ENCODE data around the gene CABLES2. TPM values are rescaled to one million over a fixed set of nuclear protein-coding genes. Genes with fewer than 3 reads are reported as not detected.

Gene CABLES2
- total RNA-seq, 1 donor from 2014 or later: 1.0 TPM

DNA sequence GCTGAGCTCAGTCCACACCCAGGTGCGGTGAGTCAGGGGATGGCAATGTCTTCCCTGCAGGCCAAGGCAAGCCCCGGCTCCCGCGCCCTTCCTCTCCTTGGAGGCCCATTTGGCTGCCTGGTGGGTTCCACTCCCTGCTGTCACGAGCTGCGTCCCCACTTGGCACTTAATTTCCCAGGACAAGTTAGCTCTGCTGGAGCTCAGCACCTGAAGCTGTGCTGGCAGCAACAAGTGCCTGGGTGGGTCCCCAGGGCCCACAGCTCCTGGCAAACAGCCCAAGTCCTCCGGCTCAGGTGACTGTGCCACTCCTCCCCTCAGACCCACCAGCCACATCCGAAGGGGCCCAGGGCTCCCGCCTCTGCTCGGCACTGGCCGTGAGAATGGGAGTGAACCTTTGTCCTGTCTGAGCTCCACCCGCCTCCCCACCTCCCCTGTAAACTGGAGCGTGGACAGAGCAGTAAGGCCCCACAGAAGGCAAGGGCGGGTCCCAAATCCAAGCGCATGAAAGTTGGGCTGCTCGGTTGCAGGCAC lies 56.9 kb downstream of the CABLES2 start:
- H3K4me1 ChIP-seq (ENCODE audit: control insufficient read depth in 3 of 3, insufficient read depth in 3 of 3, low read length in 3 of 3): peaks cover 30 to 47% (median 47%) of the 10 kb centered on the region in 3 donors
- no peak overlapping the region for H3K27ac ChIP-seq (ENCODE audit: low read depth, low read length)
- H3K27me3 ChIP-seq (ENCODE audit: control insufficient read depth in 3 of 3, insufficient read depth in 3 of 3, low read length in 3 of 3): no peaks in the 10 kb centered on the region
- no peaks in the 10 kb centered on the region for H3K9me3 ChIP-seq (ENCODE audit: control insufficient read depth in 3 of 3, low read length in 3 of 3)
- no peak overlapping the region for H3K9ac ChIP-seq (ENCODE audit: low read depth in 1 of 3, low read length in 3 of 3)
- peaks cover 0 to 7% (median 5%) of the 10 kb centered on the region in 3 donors for H3K36me3 ChIP-seq (ENCODE audit: control insufficient read depth in 3 of 3, insufficient read depth in 3 of 3, low read length in 3 of 3)
- no peak overlapping the region for H3K4me3 ChIP-seq (ENCODE audit: low read length in 3 of 3)

DNA sequence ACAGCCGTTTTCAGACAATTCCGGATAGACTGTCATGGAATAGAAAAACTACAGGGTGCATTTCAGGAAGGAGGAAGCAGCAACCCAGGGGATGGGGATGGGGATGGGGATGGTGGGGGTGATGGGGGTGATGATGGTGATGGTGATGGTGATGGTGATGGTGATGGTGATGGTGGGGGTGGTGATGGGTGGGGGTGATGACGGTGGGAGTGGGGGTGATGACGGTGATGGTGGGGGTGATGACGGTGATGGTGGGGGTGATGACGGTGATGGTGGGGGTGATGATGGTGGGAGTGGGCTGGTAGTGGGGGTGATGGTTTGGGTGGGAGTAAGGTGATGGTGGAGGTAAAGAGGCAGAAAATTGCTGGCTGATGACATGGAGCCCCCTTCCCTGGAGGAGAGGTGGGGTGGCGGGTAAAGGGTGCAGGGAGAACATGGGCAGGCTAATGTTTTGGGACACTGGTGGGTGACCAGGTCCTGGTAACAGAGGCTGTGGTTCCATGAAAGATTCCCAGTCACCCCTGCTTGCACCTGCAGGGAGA lies 57.5 kb downstream of the CABLES2 start:
- Histone ChIP-seq H3K4me1 (ENCODE audit: control insufficient read depth in 3 of 3, insufficient read depth in 3 of 3, low read length in 3 of 3) (peaks cover 25 to 42% (median 41%) of the 10 kb centered on the region in 3 donors), H3K9ac (ENCODE audit: low read depth in 1 of 3, low read length in 3 of 3) (no peak overlapping the region), H3K9me3 (ENCODE audit: control insufficient read depth in 3 of 3, low read length in 3 of 3) (no peaks in the 10 kb centered on the region), H3K27me3 (ENCODE audit: control insufficient read depth in 3 of 3, insufficient read depth in 3 of 3, low read length in 3 of 3) (no peaks in the 10 kb centered on the region), H3K4me3 (ENCODE audit: low read length in 3 of 3) (no peak overlapping the region), H3K27ac (ENCODE audit: low read depth, low read length) (no peak overlapping the region), H3K36me3 (ENCODE audit: control insufficient read depth in 3 of 3, insufficient read depth in 3 of 3, low read length in 3 of 3) (peaks cover 0 to 7% (median 5%) of the 10 kb centered on the region in 3 donors)

DNA sequence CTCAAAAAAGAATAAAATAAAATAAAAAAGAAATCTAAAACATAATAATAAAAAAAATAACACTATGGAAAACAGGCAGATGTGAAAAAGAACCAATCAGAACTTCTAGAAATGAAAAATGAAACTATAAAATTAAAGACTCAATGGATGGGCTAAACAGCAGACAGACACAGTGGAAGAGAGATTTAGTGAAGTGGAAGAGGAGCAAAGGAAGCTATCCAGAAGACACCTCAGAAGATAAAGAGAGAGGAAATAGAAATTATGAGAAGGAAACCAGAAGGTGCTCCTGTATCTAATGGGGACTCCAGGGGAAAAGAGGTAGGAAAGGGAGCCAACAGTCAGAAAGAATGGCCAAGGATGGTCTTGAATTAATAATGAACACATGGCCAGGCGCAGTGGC lies 58.5 kb downstream of the CABLES2 start:
- no peaks in the 10 kb centered on the region for H3K9me3 ChIP-seq (ENCODE audit: control insufficient read depth in 3 of 3, low read length in 3 of 3)
- peaks cover 0 to 7% (median 5%) of the 10 kb centered on the region in 3 donors for H3K36me3 ChIP-seq (ENCODE audit: control insufficient read depth in 3 of 3, insufficient read depth in 3 of 3, low read length in 3 of 3)
- H3K9ac ChIP-seq (ENCODE audit: low read depth in 1 of 3, low read length in 3 of 3): no peak overlapping the region
- no peaks in the 10 kb centered on the region for H3K27me3 ChIP-seq (ENCODE audit: control insufficient read depth in 3 of 3, insufficient read depth in 3 of 3, low read length in 3 of 3)
- H3K4me1 ChIP-seq (ENCODE audit: control insufficient read depth in 3 of 3, insufficient read depth in 3 of 3, low read length in 3 of 3): peaks cover 21 to 34% (median 34%) of the 10 kb centered on the region in 3 donors
- H3K4me3 ChIP-seq (ENCODE audit: low read length in 3 of 3): no peak overlapping the region
- H3K27ac ChIP-seq (ENCODE audit: low read depth, low read length): no peak overlapping the region

DNA sequence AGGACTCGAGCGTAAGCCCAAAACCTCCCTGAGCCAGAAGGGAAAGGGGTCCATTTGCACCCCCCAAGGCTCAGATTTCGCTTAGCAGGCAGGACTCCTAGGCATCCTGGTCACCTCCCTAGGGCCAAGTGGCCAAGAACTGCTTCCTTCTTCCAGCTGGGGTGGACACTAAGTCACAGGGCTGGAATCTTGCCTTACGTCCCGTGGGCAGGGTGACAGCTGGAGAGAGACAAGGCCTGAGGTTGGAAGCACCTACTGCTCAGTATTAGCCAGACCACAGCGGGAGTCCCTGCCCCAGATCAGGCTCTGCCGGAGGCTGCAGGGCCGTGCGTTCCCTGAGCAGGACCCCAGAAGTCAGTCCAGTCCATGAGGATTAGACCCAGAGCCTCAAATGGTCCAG lies 59.6 kb downstream of the CABLES2 start:
- Histone ChIP-seq H3K9ac (ENCODE audit: low read depth in 1 of 3, low read length in 3 of 3) (peak overlapping the region in 1 of 3 donors; percentile 23), H3K4me1 (ENCODE audit: control insufficient read depth in 3 of 3, insufficient read depth in 3 of 3, low read length in 3 of 3) (peaks cover 10 to 24% (median 23%) of the 10 kb centered on the region in 3 donors), H3K4me3 (ENCODE audit: low read length in 3 of 3) (no peak overlapping the region), H3K27ac (ENCODE audit: low read depth, low read length) (peak overlapping the region; percentile 6), H3K27me3 (ENCODE audit: control insufficient read depth in 3 of 3, insufficient read depth in 3 of 3, low read length in 3 of 3) (no peaks in the 10 kb centered on the region), H3K36me3 (ENCODE audit: control insufficient read depth in 3 of 3, insufficient read depth in 3 of 3, low read length in 3 of 3) (peaks cover 0 to 5% (median 4%) of the 10 kb centered on the region in 3 donors), H3K9me3 (ENCODE audit: control insufficient read depth in 3 of 3, low read length in 3 of 3) (no peaks in the 10 kb centered on the region)

DNA sequence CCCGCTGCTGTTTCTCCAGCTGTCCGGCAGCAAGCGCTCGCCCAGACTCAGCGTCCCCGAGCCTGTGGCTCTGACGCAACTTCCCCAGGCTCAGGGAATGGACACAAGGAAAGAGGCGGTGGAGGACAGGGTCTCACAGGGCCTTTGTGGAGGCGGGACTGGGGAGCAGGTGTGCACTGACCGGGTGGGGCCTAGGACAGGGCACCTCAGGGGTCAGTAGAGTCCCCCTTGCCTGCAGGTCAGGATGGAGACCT lies 60.0 kb downstream of the CABLES2 start:
- H3K27ac ChIP-seq (ENCODE audit: low read depth, low read length): peak overlapping the region; percentile 6
- H3K4me1 ChIP-seq (ENCODE audit: control insufficient read depth in 3 of 3, insufficient read depth in 3 of 3, low read length in 3 of 3): peaks cover 9 to 20% (median 19%) of the 10 kb centered on the region in 3 donors
- H3K27me3 ChIP-seq (ENCODE audit: control insufficient read depth in 3 of 3, insufficient read depth in 3 of 3, low read length in 3 of 3): no peaks in the 10 kb centered on the region
- H3K36me3 ChIP-seq (ENCODE audit: control insufficient read depth in 3 of 3, insufficient read depth in 3 of 3, low read length in 3 of 3): peaks cover 0 to 5% (median 4%) of the 10 kb centered on the region in 3 donors
- H3K9ac ChIP-seq (ENCODE audit: low read depth in 1 of 3, low read length in 3 of 3): peak overlapping the region in 1 of 3 donors; percentile 23
- H3K9me3 ChIP-seq (ENCODE audit: control insufficient read depth in 3 of 3, low read length in 3 of 3): no peaks in the 10 kb centered on the region
- H3K4me3 ChIP-seq (ENCODE audit: low read length in 3 of 3): no peak overlapping the region

DNA sequence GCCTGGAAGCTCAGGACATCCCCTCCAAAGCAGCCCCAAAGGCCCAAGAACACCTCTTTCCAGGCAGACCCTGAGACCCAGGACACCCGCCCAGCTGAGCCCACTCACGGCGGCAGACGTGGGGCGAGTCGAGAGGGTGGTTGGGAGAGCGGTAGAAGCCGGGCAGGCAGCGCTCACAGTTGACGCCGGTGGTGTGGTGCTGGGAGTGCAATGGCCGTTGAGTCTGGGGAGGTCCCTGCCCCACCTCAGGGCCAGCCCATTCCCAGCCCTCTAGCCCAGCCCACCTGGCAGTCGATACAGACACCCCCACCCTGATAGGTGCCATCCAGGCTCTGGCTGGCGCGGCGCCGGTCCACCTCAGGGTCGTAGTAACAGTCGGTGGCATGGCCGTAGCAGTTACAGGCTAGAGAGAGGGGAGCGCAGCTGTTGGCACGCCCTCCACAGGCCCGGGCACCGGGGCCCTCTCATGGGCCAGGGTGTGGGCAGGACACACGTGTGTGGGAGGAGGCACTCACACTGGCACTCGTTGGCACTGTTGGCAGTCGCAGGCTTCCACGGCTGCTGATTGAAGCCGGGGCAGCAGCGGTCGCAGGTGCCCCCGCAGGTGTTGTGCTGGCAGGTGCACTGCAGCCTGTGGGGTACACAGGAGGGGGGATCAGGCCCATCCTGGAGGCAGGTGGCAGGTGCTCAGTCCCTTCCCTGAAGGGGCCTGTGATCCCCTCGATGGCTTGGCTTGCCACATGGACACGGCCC lies 60.5 kb downstream of the CABLES2 start:
- H3K27ac ChIP-seq (ENCODE audit: low read depth, low read length): no peak overlapping the region
- no peaks in the 10 kb centered on the region for H3K27me3 ChIP-seq (ENCODE audit: control insufficient read depth in 3 of 3, insufficient read depth in 3 of 3, low read length in 3 of 3)
- peaks cover 9 to 20% (median 17%) of the 10 kb centered on the region in 3 donors for H3K4me1 ChIP-seq (ENCODE audit: control insufficient read depth in 3 of 3, insufficient read depth in 3 of 3, low read length in 3 of 3)
- no peak overlapping the region for H3K9ac ChIP-seq (ENCODE audit: low read depth in 1 of 3, low read length in 3 of 3)
- H3K9me3 ChIP-seq (ENCODE audit: control insufficient read depth in 3 of 3, low read length in 3 of 3): no peaks in the 10 kb centered on the region
- no peak overlapping the region for H3K4me3 ChIP-seq (ENCODE audit: low read length in 3 of 3)
- H3K36me3 ChIP-seq (ENCODE audit: control insufficient read depth in 3 of 3, insufficient read depth in 3 of 3, low read length in 3 of 3): peaks cover 0 to 5% (median 4%) of the 10 kb centered on the region in 3 donors

DNA sequence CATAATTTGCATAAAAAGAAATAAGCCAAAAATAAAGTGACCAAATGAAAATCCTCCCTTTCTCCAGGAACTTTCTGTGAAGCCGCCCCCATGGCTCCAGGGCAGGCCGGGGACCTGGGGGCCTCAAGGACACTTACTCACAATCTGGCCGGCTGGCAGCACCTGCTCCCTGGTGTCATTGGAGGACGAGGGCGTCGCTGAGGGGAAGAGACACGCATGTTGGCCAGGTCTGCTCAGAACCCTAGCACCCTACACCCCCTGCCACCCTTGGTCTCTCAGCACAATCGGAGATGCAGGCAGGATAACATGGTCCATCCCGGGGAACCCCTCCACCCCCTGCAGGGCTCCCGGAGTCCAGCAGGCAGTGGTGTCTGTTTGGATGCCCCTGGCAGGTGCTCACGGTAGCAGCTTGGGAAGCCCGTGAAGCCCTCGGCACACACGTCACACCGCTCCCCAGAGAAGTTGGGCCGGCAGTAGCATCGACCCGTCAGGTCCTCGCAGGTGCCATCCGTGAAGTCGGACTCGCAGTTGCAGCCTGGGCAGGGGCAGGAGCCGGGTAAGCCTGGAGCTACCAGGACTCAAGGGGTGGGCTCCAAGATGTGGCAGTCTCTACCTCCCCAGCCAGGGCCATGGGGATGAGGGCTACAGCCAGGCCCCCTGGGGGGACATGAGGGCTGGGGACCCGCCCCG lies 61.3 kb downstream of the CABLES2 start:
- Histone ChIP-seq H3K36me3 (ENCODE audit: control insufficient read depth in 3 of 3, insufficient read depth in 3 of 3, low read length in 3 of 3) (peaks cover 0 to 5% (median 2%) of the 10 kb centered on the region in 3 donors), H3K27me3 (ENCODE audit: control insufficient read depth in 3 of 3, insufficient read depth in 3 of 3, low read length in 3 of 3) (no peaks in the 10 kb centered on the region), H3K4me1 (ENCODE audit: control insufficient read depth in 3 of 3, insufficient read depth in 3 of 3, low read length in 3 of 3) (peaks cover 9 to 20% (median 17%) of the 10 kb centered on the region in 3 donors), H3K9ac (ENCODE audit: low read depth in 1 of 3, low read length in 3 of 3) (no peak overlapping the region), H3K27ac (ENCODE audit: low read depth, low read length) (no peak overlapping the region), H3K9me3 (ENCODE audit: control insufficient read depth in 3 of 3, low read length in 3 of 3) (no peaks in the 10 kb centered on the region), H3K4me3 (ENCODE audit: low read length in 3 of 3) (no peak overlapping the region)

DNA sequence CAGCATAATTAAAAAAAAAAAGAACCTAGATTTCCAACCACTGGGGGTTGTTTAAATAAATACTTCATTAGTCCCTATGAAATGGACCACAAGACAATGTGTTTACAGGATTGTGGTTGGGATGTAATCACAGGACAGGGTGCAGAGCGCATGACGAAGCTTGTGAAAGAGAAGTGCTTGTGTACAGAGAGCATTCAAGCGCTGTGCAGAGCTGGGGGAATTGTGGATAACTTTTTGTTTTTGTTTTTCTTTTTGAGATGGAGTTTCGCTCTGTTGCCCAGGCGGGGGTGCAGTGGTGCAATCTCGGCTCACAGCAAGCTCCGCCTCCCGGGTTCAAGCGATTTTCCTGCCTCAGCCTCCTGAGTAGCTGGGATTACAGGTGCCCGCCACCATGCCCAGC lies 62.3 kb downstream of the CABLES2 start:
- no peaks in the 10 kb centered on the region for H3K9me3 ChIP-seq (ENCODE audit: control insufficient read depth in 3 of 3, low read length in 3 of 3)
- H3K4me1 ChIP-seq (ENCODE audit: control insufficient read depth in 3 of 3, insufficient read depth in 3 of 3, low read length in 3 of 3): peaks cover 9 to 17% (median 15%) of the 10 kb centered on the region in 3 donors
- no peak overlapping the region for H3K4me3 ChIP-seq (ENCODE audit: low read length in 3 of 3)
- no peak overlapping the region for H3K9ac ChIP-seq (ENCODE audit: low read depth in 1 of 3, low read length in 3 of 3)
- no peak overlapping the region for H3K27ac ChIP-seq (ENCODE audit: low read depth, low read length)
- no peaks in the 10 kb centered on the region for H3K27me3 ChIP-seq (ENCODE audit: control insufficient read depth in 3 of 3, insufficient read depth in 3 of 3, low read length in 3 of 3)
- peaks cover 0 to 5% (median 2%) of the 10 kb centered on the region in 3 donors for H3K36me3 ChIP-seq (ENCODE audit: control insufficient read depth in 3 of 3, insufficient read depth in 3 of 3, low read length in 3 of 3)

DNA sequence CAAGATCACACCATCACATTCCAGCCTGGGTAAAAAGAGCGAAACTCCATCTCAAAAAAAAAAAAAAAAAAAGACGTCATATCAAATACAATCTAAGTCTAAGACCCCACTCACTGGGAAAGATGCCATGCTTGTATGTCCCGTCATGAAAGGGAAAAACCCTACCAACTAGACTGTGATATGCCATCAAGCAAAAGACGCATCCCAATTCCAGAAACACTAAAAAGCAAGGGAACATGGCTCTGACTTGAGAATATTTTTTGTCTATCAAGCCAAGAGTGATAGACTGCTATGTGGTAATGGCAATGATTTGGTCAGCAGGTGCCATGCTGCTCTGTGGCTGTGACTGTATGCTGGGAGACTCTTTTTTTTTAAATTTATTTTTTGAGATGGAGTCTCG lies 63.0 kb downstream of the CABLES2 start:
- Histone ChIP-seq H3K4me1 (ENCODE audit: control insufficient read depth in 3 of 3, insufficient read depth in 3 of 3, low read length in 3 of 3) (peaks cover 9 to 17% (median 15%) of the 10 kb centered on the region in 3 donors), H3K27me3 (ENCODE audit: control insufficient read depth in 3 of 3, insufficient read depth in 3 of 3, low read length in 3 of 3) (no peaks in the 10 kb centered on the region), H3K27ac (ENCODE audit: low read depth, low read length) (no peak overlapping the region), H3K4me3 (ENCODE audit: low read length in 3 of 3) (no peak overlapping the region), H3K9me3 (ENCODE audit: control insufficient read depth in 3 of 3, low read length in 3 of 3) (no peaks in the 10 kb centered on the region), H3K9ac (ENCODE audit: low read depth in 1 of 3, low read length in 3 of 3) (no peak overlapping the region), H3K36me3 (ENCODE audit: control insufficient read depth in 3 of 3, insufficient read depth in 3 of 3, low read length in 3 of 3) (peaks cover 0 to 8% (median 2%) of the 10 kb centered on the region in 3 donors)

DNA sequence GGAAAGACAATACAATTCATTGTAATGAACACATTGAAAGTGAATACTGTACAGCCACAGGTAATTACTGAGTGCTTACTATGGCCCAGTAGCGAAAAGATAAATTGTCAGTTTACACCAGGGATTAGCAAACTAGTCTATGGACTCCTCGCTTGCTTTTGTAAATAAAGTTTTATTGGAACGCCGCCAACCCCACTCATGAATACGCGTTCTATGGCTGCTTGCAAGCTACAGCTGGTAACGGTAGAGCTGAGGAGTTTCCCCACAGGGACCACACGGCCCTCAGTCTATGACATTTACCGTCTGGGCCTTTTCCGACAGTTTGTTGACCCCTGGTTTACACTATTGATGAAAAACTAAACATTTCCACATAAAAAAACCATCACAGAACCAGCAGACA lies 64.2 kb downstream of the CABLES2 start:
- H3K27me3 ChIP-seq (ENCODE audit: control insufficient read depth in 3 of 3, insufficient read depth in 3 of 3, low read length in 3 of 3): no peaks in the 10 kb centered on the region
- no peaks in the 10 kb centered on the region for H3K9me3 ChIP-seq (ENCODE audit: control insufficient read depth in 3 of 3, low read length in 3 of 3)
- H3K9ac ChIP-seq (ENCODE audit: low read depth in 1 of 3, low read length in 3 of 3): no peak overlapping the region
- H3K4me3 ChIP-seq (ENCODE audit: low read length in 3 of 3): no peak overlapping the region
- H3K27ac ChIP-seq (ENCODE audit: low read depth, low read length): no peak overlapping the region
- H3K36me3 ChIP-seq (ENCODE audit: control insufficient read depth in 3 of 3, insufficient read depth in 3 of 3, low read length in 3 of 3): peaks cover 0 to 8% (median 7%) of the 10 kb centered on the region in 3 donors
- peaks cover 8 to 16% (median 13%) of the 10 kb centered on the region in 3 donors for H3K4me1 ChIP-seq (ENCODE audit: control insufficient read depth in 3 of 3, insufficient read depth in 3 of 3, low read length in 3 of 3)

Data from skeletal muscle tissue (tissue), 4 donors.